ENCODE results near the gene MTCP1. TPM values are rescaled to one million over a fixed set of nuclear protein-coding genes. Genes with fewer than 3 reads are reported as not detected.

MTCP1 gene
- total and polyA plus RNA-seq, 2 donors from 2014 or later = 21.5 to 23.8 TPM

DNA sequence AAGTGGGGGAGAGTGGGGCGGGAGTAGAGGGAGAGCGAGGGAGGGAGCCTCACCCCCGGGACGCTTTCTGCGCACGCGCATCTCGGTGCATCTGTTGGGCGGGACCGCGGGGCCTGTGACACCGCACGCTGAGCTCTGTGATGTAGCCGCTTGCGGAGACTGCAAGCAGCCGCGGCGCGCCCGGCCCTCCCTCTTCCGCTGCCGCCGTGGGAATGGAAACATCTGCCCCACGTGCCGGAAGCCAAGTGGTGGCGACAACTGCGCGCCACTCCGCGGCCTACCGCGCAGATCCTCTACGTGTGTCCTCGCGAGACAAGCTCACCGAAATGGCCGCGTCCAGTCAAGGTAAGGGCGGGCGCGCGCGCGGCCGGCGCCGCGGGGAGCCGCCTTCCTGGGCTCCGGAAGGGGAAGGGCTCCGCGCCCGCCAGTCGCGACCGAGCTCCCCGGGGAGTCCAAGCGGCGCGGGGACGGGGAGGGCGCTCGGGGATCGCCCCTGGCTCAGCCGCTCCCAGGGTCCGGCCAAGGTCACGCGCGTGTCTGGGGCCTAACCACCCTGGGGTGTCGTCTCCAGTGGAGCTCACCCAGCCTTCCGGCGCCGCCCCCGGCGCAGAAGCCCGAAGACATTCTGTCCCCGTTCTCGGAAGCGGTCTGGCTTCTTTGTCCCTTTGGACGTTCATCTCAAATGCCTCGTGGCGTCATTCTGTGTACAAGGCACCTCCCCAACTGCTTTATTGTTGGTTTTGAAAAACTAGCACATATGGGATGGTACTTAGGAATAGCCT lies 44.0 kb downstream of the MTCP1 start, which contains the start of gene FUNDC2:
FUNDC2 (plus strand) TSS at position 118 of the 782 bp plus-strand sequence; CDS start at position 213, 95 bp downstream.
- TF ChIP-seq CTCF (IDR thresholded peaks at IDR 0.05; ENCODE audit: borderline replicate concordance, extremely low read depth, insufficient read depth) = no peak
- no peaks in the 10 kb centered on the region for H3K36me3 ChIP-seq (ENCODE audit: control insufficient read depth in 2 of 3, insufficient read depth in 3 of 3, low read length in 3 of 3)
- intact Hi-C loops (cut with DNase I) = no loop called here
- H3K9ac ChIP-seq (ENCODE audit: low read length in 3 of 3) = peak within 1 kb of the TSS; percentile 86 to 96 (median 95)
- no peaks in the 10 kb centered on the region for H3K9me3 ChIP-seq (ENCODE audit: control insufficient read depth in 2 of 3, insufficient read depth in 1 of 3, low read length in 3 of 3)
- peak within 1 kb of the TSS; percentile 94 for H3K27ac ChIP-seq (ENCODE audit: low read depth in 2 of 2, low read length in 2 of 2)
- FAIRE-seq (no peak), DNase-seq (peak; percentile 94 to 98 (median 97))
- H3K4me3 ChIP-seq (ENCODE audit: low read length in 3 of 3) = peak within 1 kb of the TSS; percentile 92 to 98 (median 94)
- peaks cover 0 to 2% (median 0%) of the 10 kb centered on the region in 3 donors for H3K4me1 ChIP-seq (ENCODE audit: control insufficient read depth in 2 of 3, insufficient read depth in 2 of 3, low read depth in 1 of 3, low read length in 3 of 3)
- no peaks in the 10 kb centered on the region for H3K27me3 ChIP-seq (ENCODE audit: control insufficient read depth, insufficient read depth, low read length)

DNA sequence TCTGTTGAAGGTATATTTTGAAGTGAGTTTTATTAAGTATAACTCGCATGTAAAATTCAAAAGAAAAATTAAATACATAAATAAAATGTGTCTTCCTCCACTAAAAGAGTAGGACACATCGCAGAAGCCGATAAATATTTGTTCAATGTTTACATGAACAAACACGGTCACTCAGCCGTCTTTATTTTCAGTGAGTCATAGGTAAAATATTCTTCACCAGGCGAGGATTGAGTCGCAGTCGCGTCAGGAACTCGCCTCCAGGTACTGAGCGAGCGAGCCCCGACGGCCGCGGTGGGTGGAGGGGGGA lies 44.6 kb downstream of the MTCP1 start:
- no peaks in the 10 kb centered on the region for H3K9me3 ChIP-seq (ENCODE audit: control insufficient read depth in 2 of 3, insufficient read depth in 1 of 3, low read length in 3 of 3)
- DNase-seq = no peak
- H3K4me3 ChIP-seq (ENCODE audit: low read length in 3 of 3) = peak overlapping the region; percentile 54 to 75 (median 60)
- H3K4me1 ChIP-seq (ENCODE audit: control insufficient read depth in 2 of 3, insufficient read depth in 2 of 3, low read depth in 1 of 3, low read length in 3 of 3) = peaks cover 0 to 2% (median 0%) of the 10 kb centered on the region in 3 donors
- peak overlapping the region in 1 of 3 donors; percentile 46 for H3K9ac ChIP-seq (ENCODE audit: low read length in 3 of 3)
- H3K36me3 ChIP-seq (ENCODE audit: control insufficient read depth in 2 of 3, insufficient read depth in 3 of 3, low read length in 3 of 3) = no peaks in the 10 kb centered on the region
- peak overlapping the region; percentile 94 for H3K27ac ChIP-seq (ENCODE audit: low read depth in 2 of 2, low read length in 2 of 2)
- peak; percentile 32 for FAIRE-seq
- no peak for TF ChIP-seq CTCF (IDR thresholded peaks at IDR 0.05; ENCODE audit: borderline replicate concordance, extremely low read depth, insufficient read depth)
- intact Hi-C loops (cut with DNase I) = no loop called here
- no peaks in the 10 kb centered on the region for H3K27me3 ChIP-seq (ENCODE audit: control insufficient read depth, insufficient read depth, low read length)

GRCh38 chrX:155023907-155024833 lies 46.8 kb downstream of the MTCP1 start:
- Histone ChIP-seq H3K27ac (ENCODE audit: low read depth in 2 of 2, low read length in 2 of 2) (no peak overlapping the region), H3K4me1 (ENCODE audit: control insufficient read depth in 2 of 3, insufficient read depth in 2 of 3, low read depth in 1 of 3, low read length in 3 of 3) (peaks cover 0 to 2% (median 0%) of the 10 kb centered on the region in 3 donors), H3K4me3 (ENCODE audit: low read length in 3 of 3) (no peak overlapping the region), H3K9me3 (ENCODE audit: control insufficient read depth in 2 of 3, insufficient read depth in 1 of 3, low read length in 3 of 3) (no peaks in the 10 kb centered on the region), H3K36me3 (ENCODE audit: control insufficient read depth in 2 of 3, insufficient read depth in 3 of 3, low read length in 3 of 3) (no peaks in the 10 kb centered on the region), H3K9ac (ENCODE audit: low read length in 3 of 3) (no peak overlapping the region), H3K27me3 (ENCODE audit: control insufficient read depth, insufficient read depth, low read length) (no peaks in the 10 kb centered on the region)
- intact Hi-C loops (cut with DNase I) = no loop called here
- FAIRE-seq = no peak
- no peak for TF ChIP-seq CTCF (IDR thresholded peaks at IDR 0.05; ENCODE audit: borderline replicate concordance, extremely low read depth, insufficient read depth)
- no peak for DNase-seq

All from kidney (tissue), 14 donors.